ENCODE measurements around the gene AJAP1. TPM values are rescaled to one million over a fixed set of nuclear protein-coding genes. Genes with fewer than 3 reads are reported as not detected.

Gene AJAP1
- total RNA-seq, 1 experiment from 2014 or later: 26.4 TPM

DNA sequence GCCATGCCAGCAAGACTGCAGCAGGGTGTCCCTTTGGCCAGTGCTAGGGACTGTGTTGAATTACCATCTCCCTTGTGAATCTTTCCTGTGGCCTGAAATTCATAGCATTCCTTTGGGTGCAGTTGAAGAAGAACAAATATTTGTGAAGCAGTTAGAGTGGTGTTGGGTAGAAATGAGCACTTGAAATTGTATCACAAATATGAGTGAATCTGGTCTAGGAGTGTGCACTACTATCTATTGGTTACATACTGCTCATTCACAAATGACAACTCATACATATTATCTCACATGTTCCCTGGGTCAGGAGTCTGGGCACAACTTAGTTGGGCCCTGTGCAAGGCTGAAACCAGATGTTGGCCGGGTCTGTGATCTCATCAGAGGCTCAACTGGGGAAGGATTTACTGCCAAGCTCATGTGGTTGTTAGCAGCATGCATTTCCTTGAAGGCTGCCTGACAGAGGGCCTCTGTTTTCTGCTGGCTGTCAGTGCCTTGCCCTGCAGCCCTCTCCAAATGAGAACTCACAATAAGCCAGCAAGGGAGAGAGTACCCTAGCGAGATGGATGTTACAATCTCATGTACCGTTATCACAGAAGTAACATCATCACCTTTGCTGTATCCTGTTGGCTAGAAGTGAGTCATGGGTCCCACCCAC is 23.8 kb downstream of the AJAP1 start:
- no peak for DNase-seq (ENCODE audit: low read depth)

DNA sequence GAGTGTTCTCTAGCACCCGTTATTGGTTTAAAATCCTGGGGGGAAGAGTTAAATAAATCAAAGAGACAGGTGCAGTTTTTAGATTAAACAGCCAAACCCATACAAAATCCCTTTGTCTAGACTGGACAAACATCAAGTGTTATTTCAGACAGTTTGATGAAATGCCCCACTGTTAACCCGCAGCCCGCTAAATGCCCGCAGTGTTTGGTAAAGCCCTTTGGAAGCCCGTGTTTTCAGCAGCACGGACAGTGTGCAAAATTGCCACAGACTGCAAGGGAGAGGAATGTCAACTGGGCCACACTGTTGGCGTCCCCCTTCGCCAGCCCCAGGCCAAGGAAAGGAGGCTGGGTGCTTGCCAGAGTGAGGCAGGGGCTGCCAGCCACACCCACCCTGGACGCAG is 26.6 kb downstream of the AJAP1 start:
- DNase-seq (ENCODE audit: low read depth): no peak

DNA sequence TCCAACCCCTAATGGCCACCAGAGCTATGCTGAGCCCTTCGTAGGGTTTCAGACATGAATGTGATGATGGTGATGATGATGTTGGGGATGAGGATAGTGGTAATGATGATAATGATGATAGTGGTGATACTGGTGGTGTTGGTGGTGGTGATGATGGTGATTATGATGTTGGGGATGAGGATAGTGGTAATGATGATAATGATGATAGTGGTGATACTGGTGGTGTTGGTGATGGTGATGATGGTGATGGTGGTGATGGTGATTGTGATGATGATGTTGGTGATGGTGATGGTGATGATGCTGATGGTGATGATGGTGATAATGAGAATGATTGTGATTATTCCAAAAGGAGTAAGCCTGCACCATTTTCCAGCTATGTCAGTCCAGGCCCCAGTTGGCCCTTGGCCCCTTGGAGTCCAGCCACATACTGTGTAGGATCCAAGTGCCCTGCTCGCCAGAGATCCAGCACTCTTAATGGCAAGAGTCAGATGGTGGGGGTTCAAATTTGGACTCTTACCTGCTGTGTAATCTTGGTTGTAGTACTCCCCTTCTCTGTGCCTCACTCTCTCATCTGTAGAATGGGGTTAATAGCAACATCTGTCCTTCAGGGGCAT is 28.3 kb downstream of the AJAP1 start:
- DNase-seq (ENCODE audit: low read depth): no peak

DNA sequence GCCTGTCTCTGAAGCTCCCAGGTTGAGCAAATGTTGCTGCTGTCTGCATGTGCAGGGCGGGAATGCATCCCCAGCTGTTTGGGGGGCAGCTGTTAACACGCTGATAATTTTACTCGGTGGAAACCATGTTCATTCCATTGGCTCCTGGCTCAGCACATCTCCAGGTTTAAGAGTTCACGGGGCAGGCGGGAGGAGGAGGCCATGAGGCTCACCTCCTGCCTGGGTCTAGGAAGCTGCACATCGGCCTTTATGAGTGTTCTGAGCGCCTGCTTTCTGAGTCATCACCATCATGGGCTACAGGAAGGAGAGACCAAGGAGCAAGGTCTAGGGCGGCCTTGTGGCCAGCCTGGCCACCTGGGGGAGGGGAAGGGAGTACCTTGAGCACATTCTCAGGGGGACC is 29.7 kb downstream of the AJAP1 start:
- peak; percentile 89 for DNase-seq (ENCODE audit: low read depth)

DNA sequence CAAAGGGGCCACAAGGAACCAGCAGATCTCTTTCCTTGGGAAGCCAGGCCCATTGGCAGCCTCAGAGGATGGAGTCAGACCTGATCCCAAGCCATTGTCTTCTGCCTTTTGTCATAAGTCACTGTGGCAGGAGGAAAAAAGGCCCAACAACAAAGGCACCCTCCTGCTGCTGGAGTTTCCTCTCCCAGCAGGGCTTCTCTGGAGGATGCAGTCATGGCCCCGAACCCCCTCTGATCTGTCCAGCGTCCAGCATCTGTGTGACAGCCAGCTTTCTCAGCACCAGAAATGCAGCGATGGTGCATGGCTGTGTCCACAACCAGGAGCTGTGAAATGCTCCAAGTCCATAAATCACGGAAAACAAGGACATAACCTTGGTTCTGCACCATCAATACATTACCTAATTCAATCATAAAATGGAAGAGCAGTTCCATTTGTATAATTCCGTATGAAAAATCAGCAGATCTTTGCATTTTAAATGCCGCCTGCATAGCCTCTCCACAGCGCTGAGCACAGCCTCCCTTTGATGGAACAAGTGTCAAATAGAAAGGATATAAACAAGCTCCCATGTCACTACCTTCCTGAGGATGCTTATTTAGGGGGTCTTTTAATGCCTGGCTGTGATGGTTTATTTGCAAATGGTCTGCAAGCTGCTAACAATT is 30.6 kb downstream of the AJAP1 start:
- DNase-seq (ENCODE audit: low read depth): no peak

DNA sequence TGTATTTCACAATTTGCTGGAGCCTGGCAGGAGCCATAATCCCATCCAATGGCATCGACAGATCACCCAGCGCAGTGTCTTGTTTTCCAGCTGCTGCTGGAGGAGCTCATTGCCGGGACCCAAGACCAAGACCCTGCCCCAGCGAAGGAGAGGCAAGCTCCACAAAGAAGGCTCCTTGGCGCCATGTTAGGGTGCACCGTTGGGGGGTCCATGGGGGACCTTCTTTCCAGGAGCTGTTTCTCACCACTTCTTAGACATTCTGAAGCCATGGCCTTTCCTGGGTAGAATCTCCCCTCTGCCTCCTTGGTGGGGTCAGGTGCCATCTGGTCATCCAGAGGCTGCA is 31.1 kb downstream of the AJAP1 start:
- no peak for DNase-seq (ENCODE audit: low read depth)

DNA sequence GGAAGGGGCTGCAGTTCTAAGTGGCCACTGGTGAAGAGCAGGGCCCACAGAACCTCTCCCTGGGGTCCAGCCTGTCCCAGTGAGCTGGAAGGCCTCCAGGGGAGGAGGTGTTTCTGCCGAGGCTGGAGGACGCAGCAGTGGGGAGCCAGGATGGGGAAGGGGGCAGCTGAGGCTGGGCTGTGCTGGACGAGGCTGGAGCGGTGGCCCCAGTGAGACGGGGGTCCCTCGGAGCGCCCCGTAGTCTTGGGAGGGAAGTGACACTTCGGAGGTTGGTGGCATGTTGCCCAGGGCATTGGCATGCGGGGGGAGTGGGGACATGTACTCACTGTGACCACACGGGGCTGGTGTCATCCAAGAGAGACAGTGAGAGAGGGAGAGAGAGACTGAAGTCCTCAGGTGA is 33.5 kb downstream of the AJAP1 start:
- DNase-seq (ENCODE audit: low read depth): no peak

DNA sequence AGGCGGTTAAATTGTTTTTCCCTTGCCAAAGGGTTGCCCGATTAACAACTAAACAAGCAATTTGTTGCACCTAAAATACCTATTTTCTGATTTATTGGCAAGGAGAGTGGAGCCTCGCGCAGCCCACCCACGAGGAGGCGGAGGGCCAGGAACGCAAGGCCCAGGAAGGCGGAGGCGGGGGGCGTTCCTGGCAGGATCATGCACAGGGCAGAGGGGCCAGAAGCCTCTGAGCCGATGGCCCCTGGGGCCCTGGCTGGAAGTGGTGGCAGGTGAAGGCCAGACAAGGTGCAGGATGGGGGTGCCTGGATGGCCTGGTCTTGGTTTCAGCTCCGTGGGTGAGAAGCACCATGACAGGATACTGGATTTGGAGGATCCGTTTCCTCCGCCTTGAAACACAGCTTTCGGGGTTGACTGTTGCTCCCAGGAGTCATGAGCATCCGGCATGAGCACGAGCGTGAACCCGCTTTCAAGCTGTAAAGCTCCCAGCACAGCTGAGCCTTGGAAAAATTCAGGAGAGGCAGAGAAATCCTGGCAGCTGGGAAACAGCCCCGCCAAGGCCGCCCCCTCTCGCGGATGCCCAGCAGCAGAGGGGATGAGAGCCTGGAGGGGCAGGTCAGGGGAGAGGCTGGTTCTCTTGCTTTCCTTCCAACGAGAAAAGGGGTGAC is 35.0 kb downstream of the AJAP1 start:
- no peak for DNase-seq (ENCODE audit: low read depth)

DNA sequence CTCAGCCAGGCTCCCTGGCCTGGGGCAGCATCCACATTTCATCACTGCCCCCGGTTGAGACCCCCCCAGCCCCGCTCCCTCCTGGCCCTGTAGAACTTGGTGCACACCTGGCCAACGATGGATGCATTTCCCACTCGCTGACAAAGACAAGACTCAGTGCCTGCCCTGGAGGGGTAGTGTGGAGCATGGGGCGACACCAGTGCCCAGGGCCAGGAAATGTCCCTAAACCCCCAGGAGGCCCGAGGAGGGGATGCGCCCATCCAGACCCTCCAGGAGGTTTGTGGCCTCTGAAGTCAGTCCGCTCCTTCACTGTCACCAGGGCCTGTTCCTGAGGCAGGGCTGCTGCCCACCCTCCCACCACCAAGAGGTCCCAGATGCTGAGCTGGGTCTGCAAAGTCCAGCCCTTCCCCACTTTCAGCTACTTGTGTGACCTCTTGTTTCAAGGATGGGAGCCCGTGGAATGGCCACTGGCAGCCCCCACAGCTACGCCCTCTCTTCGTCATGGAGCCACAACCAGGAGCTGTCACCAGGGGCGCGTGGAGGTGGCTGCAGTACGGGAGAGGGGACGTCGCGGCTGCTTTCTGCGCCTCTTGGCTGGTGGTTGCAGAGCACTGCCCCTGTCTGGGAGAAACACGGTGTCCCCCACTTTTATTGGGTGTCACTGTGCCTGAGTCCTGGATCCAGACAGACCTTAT is 35.7 kb downstream of the AJAP1 start:
- DNase-seq (ENCODE audit: low read depth): no peak

DNA sequence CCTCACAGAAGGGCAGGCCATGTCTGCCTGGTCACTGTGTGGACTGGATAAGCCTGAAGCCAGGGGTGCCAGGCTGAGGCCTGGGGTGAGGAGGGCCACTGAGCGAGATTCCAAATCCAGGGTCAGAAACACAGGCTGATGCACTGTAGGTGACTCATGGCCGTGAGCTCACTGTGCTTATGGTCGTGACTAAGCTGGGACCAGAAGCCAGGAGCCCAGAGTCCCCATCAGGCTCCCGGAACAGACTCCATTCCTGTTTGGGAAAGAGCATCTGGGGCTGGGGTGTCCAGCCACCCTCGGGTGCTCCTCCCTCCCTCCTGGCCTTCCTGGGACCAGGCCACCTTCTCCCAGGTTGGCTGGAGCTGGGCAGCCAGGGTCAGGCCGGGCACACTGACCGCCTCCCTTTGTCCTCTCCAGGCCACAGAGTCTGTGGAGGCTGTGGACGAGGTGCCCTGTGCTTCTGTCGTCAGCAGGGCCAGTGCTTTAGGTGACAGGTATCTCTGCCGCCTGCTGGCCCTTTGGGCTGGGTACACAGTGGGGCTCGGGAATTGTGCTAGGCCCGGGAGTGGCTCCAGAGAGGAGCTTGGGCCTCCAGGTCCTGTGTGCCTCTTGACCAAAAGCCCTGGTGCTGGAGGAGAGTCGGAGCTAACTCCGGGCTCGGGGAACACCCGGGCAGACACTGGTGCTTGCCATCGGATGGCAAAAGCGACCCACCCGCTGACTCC is 36.7 kb downstream of the AJAP1 start:
- peak; percentile 73 for DNase-seq (ENCODE audit: low read depth)

DNA sequence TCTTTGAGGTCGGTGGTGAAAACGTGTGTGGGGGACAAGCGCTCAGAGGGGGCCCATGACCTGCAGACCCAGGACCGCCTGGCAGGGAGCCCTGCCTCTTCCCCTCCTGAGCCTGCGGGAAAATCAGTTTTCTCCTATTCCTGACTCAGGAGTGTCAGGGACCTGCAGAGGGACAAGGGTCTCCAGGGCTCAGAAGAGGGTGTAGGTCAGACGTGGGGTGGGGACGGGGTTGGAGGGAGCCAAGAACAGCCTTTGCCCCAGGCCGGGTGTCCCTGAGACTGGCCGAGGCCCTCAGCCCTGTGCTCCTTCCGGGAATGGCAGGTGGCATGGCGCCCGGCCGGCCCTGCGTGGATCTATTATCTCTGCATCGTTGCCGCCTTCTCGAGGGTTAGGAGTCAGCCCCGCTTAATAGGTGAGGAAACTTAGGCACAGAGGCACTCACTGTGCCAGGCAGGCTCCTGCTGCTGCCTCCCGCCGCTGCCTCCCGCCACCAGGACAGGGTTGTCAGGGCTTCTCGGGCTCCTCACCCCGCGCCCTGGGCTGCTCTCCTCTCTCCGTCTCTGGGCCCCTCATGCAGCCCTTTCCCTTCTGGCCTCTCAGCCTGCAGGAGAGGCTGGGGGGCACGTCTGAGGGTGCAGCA is 37.5 kb downstream of the AJAP1 start:
- no peak for DNase-seq (ENCODE audit: low read depth)

DNA sequence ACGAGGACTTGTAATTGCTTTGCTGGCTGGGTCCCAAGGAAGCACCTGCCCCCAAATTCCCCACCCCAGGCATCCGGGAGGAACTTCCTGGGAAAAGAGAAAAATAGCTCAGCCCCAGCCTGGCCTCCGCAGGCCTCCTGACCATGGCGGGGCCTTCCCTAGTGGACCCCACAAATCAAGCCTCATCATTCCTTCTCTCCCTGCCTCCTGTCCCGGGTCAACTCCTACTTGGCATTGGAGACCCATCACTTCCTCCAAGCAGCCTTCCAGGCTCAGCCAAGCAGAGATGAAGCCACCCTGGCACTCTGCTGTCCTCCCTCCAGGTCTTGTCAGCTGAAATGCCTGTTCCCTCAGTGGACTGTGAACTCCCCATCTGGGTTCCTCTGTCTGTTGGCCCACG is 38.0 kb downstream of the AJAP1 start:
- no peak for DNase-seq (ENCODE audit: low read depth)

DNA sequence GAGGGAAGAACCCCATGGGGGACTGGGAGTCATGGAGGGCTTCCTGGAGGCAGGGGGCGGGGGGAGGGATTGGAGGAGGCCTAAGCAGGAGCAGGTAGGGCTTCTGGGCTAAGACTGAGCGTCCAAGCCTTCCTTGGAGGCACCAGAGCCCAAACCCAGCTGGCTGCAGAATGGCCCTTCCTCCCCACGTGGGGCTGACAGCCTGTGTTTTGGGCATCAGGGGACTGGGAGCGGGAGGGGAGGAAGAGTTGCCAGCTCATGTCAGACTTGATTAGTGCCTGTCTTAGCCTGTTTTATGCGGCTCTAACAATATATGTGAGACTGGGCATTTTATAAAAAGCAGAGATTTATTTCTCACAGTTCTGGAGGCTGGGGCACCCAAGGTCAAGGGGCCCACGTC is 38.9 kb downstream of the AJAP1 start:
- no peak for DNase-seq (ENCODE audit: low read depth)

DNA sequence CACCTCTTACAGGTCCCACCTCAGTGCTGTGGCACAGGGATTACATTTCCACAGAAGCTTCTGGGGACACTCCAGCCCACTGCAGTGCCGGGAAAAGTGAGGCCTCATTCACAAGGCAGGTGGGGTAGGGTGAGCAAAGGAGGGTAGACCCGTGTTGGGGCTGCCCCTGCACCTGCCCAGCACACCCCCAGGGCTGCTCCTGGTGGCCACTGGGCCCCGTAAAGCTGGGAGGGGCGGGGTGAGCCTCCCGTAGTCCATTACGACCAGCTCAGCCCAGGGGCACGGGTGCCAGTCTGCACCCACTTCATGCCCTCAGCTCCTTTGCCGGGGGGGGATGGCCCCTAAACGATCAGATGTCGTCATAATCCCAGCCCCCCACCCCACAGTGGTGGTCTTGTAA is 39.5 kb downstream of the AJAP1 start:
- no peak for DNase-seq (ENCODE audit: low read depth)

DNA sequence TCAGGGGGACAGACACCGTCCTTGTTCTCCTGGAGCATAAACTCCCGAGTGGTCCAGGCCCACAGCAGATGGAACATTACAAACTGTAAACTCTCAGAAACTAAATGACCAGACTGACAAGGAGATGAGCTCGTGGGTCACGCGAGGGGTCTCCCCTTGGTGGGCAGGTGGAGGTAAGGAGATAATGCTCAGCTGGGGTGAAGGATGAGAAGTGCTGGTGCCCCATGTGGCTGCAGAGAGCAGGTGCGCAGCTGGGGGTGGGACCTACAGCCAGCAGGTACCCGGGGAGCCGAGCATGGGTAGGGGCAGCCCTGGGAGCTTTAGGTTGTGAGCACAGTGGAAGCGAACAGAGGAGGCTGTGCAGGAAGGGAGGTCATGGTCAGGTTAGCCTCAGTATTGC is 40.1 kb downstream of the AJAP1 start:
- DNase-seq (ENCODE audit: low read depth): no peak

DNA sequence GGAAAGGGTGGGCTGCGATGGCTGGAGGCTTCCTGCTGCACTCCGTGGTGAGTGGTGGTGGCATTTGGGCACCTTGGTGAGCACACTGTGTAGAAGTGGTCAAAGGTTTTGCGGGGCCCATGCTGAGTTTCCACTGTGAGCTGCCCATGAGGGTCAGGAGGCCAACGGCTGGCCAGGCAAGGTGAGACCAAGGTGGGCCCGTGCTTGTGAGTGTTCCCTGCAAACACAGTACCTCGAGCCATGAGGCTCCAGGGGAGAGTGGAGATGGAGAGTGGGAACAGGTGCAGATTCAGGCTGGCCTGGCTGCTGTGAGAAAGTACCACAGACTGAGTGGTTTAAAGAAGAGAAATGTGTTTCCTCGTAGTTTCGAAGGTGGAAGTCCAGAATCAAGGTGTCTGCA is 40.8 kb downstream of the AJAP1 start:
- DNase-seq (ENCODE audit: low read depth): no peak

DNA sequence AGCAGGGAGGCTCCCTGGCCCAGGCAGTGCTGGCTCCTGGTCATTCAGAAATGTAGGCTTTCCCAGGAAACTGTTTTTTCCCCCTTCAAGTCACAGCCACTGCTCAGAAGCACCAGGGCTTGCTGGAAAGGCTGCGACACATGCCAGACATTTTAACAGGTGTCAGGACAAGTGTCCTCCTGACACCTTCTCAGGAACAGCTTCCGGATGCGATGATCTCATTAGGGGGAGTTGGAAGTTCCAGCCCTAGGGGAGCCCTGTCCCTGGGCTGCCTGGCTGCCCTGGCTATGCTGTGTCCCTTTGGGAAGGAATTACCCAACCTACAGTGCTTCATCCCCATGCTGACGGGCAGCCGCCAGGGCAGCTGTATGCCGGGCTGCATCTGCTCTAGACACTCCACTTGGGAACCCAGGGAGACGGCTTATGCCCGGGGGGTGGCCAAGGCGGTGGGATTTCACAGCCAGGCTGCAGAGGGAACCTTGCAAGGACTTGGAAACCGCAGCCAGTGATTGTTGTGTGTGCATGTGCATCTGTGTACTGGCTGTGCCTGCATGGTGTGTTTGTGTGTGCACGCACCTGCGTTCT is 41.8 kb downstream of the AJAP1 start:
- DNase-seq (ENCODE audit: low read depth): no peak

DNA sequence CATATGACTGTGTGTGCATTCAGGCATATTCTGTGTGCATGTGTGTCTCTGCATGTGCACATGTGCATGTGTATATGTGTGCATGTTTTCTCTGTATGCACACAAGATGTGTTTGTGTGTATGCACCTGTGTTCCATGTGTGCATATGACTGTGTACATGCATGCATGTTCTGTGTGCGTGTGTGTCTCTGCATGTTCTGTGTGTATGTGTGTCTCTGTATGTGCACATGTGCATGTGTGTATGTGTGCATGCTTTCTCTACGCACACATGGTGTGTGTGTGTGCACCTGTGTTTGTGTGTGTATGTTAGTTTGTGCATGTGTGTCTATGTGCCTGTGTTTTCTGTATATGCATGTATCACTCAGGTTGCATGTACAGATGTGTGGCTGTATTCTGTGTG is 42.3 kb downstream of the AJAP1 start:
- no peak for DNase-seq (ENCODE audit: low read depth)

DNA sequence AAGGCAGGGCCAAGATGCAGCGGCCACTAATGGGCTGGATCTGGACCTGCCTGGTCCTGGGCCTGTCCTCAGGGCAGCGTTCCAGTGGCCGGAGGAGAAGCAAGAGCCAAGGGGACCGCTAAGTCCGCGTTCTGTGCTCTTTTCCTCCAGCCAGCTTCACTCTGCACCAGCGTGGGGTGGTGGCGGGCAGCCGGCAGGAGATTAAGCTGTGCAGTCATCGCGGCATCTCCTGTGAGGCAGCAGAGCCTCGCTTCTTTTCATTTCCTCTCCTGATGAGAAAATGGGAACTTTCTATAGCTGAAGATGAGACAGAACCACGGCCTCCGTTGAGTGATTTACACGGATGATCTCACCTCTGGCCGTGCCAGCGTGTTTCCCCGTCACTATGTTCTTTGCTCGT is 43.4 kb downstream of the AJAP1 start:
- no peak for DNase-seq (ENCODE audit: low read depth)

DNA sequence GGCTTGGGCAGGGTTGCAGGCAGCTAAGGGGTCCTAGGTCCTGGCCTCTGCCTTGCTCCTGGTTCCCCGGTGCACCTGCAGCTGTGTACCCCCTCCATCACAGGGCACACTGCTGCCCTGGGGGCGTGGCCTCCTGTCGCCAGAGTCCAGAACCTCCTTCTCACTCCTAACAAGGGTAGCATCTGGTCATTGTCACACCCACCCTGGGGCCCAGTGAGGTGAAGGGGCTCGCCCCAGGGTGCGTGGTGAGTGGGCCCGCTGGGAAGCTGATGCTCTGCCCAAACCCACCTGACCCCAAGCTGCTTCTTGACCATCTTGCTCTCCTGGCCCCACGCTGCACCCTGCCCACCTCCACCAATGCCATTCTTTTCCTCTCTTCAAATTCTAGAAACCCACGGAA is 44.5 kb downstream of the AJAP1 start:
- DNase-seq (ENCODE audit: low read depth): no peak
